ENCODE results near the gene LAS1L.

LAS1L gene

DNA sequence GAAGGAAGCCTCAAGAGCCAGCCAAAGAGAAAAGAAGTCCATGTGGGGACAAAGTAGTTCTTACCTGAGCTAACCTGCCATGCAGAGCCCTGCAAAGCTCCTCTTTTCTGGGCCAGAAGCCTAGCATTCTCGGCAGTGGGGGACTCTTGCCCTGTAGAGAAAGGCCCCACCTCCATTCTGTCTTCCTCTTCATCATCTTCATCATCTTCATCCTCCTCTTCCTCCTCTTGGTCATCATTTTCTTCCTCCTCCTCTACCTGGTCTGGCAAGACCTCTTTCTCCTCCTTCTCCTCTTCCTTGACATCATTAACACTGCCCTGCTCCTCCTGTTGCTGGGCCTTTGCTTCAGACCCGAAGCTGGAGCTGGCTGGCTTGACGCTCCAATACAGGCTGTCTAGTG, 16.7 kb downstream of the LAS1L start:
- Histone ChIP-seq H3K9me3 (ENCODE audit: control insufficient read depth, insufficient read depth, low read length) (no peaks in the 10 kb centered on the region), H3K4me3 (ENCODE audit: low read length) (no peak overlapping the region), H3K36me3 (ENCODE audit: control insufficient read depth, low read length) (peaks cover 20% of the 10 kb centered on the region), H3K27me3 (ENCODE audit: control insufficient read depth, low read length) (no peaks in the 10 kb centered on the region), H3K4me2 (ENCODE audit: low read length) (no peak overlapping the region), H3K9me2 (replicated peaks; ENCODE audit: control insufficient read depth, low read length) (no peaks in the 10 kb centered on the region), H4K20me1 (ENCODE audit: control insufficient read depth, insufficient read depth, low read depth, low read length) (no peaks in the 10 kb centered on the region), H3K27ac (ENCODE audit: low read depth, low read length) (no peak overlapping the region), H3K79me2 (ENCODE audit: control insufficient read depth, low read length) (no peaks in the 10 kb centered on the region), H3K4me1 (ENCODE audit: control insufficient read depth, low read length) (no peaks in the 10 kb centered on the region), H3F3A (ENCODE audit: control insufficient read depth, insufficient read depth) (no peaks in the 10 kb centered on the region)
- no peak for TF ChIP-seq EZH2phosphoT487 (IDR thresholded peaks at IDR 0.05; ENCODE audit: borderline replicate concordance, low read length)
- TF ChIP-seq, protein P1, sequence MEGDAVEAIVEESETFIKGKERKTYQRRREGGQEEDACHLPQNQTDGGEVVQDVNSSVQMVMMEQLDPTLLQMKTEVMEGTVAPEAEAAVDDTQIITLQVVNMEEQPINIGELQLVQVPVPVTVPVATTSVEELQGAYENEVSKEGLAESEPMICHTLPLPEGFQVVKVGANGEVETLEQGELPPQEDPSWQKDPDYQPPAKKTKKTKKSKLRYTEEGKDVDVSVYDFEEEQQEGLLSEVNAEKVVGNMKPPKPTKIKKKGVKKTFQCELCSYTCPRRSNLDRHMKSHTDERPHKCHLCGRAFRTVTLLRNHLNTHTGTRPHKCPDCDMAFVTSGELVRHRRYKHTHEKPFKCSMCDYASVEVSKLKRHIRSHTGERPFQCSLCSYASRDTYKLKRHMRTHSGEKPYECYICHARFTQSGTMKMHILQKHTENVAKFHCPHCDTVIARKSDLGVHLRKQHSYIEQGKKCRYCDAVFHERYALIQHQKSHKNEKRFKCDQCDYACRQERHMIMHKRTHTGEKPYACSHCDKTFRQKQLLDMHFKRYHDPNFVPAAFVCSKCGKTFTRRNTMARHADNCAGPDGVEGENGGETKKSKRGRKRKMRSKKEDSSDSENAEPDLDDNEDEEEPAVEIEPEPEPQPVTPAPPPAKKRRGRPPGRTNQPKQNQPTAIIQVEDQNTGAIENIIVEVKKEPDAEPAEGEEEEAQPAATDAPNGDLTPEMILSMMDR (IDR thresholded peaks at IDR 0.05; ENCODE audit: low read depth, low read length, poor library complexity, severe bottlenecking): no peak

DNA sequence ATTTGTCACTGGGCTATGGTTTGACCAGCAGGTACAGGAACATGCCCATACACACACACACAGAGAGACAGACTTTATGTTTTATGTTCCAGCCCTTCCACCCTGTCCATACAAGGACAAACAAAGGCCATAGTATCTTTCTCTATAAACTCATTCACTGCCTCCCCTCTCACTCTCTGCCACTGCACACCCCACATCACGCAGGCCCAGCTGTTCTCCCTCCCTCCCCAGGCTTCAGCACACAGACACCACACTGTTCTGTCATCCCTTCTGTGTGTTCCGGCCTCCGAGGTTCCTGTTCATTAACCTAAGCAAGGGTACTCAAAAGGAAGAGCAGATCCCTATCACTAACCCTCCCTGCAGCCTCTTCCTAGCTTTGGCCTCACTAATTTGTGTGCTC, 17.8 kb downstream of the LAS1L start:
- H3K4me1 ChIP-seq (ENCODE audit: control insufficient read depth, low read length): no peaks in the 10 kb centered on the region
- peaks cover 13% of the 10 kb centered on the region for H3K36me3 ChIP-seq (ENCODE audit: control insufficient read depth, low read length)
- no peak overlapping the region for H3K4me2 ChIP-seq (ENCODE audit: low read length)
- H3K27ac ChIP-seq (ENCODE audit: low read depth, low read length): no peak overlapping the region
- no peaks in the 10 kb centered on the region for H4K20me1 ChIP-seq (ENCODE audit: control insufficient read depth, insufficient read depth, low read depth, low read length)
- H3K4me3 ChIP-seq (ENCODE audit: low read length): no peak overlapping the region
- no peaks in the 10 kb centered on the region for H3K9me3 ChIP-seq (ENCODE audit: control insufficient read depth, insufficient read depth, low read length)
- no peaks in the 10 kb centered on the region for H3F3A ChIP-seq (ENCODE audit: control insufficient read depth, insufficient read depth)
- H3K9me2 ChIP-seq (replicated peaks; ENCODE audit: control insufficient read depth, low read length): no peaks in the 10 kb centered on the region
- no peaks in the 10 kb centered on the region for H3K27me3 ChIP-seq (ENCODE audit: control insufficient read depth, low read length)
- TF ChIP-seq, protein P1 (IDR thresholded peaks at IDR 0.05; ENCODE audit: low read depth, low read length, poor library complexity, severe bottlenecking): no peak
- TF ChIP-seq EZH2phosphoT487 (IDR thresholded peaks at IDR 0.05; ENCODE audit: borderline replicate concordance, low read length): no peak
- no peaks in the 10 kb centered on the region for H3K79me2 ChIP-seq (ENCODE audit: control insufficient read depth, low read length)

DNA sequence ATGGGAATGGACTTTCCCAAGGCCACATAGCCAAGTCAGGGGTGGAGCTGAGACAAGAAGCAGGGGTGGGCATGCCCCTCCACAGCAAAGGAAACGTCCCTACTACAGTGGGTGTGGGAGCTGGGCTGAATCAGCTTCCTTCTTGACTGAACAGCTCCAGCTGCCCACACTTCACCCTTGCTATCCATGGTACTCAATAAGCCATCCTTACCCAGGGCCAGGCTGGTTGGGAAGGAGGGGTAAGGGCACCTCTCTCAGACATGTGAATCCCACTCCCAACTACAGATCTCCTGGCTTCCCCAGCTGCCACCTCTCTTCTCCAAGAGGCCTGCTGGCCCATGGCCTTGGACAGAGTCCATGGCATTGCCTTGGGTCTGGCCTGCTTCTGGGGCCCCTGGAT, 21.0 kb downstream of the LAS1L start:
- Histone ChIP-seq H3K9me2 (replicated peaks; ENCODE audit: control insufficient read depth, low read length) (no peaks in the 10 kb centered on the region), H3K4me1 (ENCODE audit: control insufficient read depth, low read length) (no peaks in the 10 kb centered on the region), H3K36me3 (ENCODE audit: control insufficient read depth, low read length) (peaks cover 9% of the 10 kb centered on the region; the same call in 1 of the 2 replicates), H4K20me1 (ENCODE audit: control insufficient read depth, insufficient read depth, low read depth, low read length) (no peaks in the 10 kb centered on the region), H3K4me3 (ENCODE audit: low read length) (no peak overlapping the region), H3F3A (ENCODE audit: control insufficient read depth, insufficient read depth) (no peaks in the 10 kb centered on the region), H3K27me3 (ENCODE audit: control insufficient read depth, low read length) (no peaks in the 10 kb centered on the region), H3K9me3 (ENCODE audit: control insufficient read depth, insufficient read depth, low read length) (no peaks in the 10 kb centered on the region), H3K27ac (ENCODE audit: low read depth, low read length) (no peak overlapping the region), H3K79me2 (ENCODE audit: control insufficient read depth, low read length) (no peaks in the 10 kb centered on the region), H3K4me2 (ENCODE audit: low read length) (no peak overlapping the region)
- no peak for TF ChIP-seq EZH2phosphoT487 (IDR thresholded peaks at IDR 0.05; ENCODE audit: borderline replicate concordance, low read length)
- TF ChIP-seq, protein P1 (IDR thresholded peaks at IDR 0.05; ENCODE audit: low read depth, low read length, poor library complexity, severe bottlenecking): no peak

DNA sequence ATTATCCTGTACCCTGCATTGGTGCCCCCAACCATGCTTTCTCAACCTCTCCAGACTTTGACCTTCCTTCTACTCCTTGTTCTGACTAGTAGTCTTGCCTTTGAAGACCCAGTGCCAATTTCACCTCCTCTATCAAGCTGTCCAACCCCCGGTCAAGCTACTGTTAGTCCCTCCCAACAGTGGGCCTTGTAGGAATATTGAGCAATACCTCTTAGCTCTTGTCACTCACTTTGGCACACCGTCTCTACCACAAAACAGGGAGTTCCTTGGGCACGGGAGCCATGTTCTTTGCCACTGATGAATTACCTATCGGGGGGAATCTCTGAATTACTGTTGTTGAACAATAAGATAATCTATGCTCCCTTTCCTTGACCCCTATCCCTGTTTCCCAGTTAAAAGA, 25.2 kb downstream of the LAS1L start:
- H3K79me2 ChIP-seq (ENCODE audit: control insufficient read depth, low read length): no peaks in the 10 kb centered on the region
- H3K4me2 ChIP-seq (ENCODE audit: low read length): no peak overlapping the region
- no peak overlapping the region for H3K27ac ChIP-seq (ENCODE audit: low read depth, low read length)
- no peaks in the 10 kb centered on the region for H3K27me3 ChIP-seq (ENCODE audit: control insufficient read depth, low read length)
- H3K4me3 ChIP-seq (ENCODE audit: low read length): no peak overlapping the region
- no peaks in the 10 kb centered on the region for H3K4me1 ChIP-seq (ENCODE audit: control insufficient read depth, low read length)
- no peak for TF ChIP-seq EZH2phosphoT487 (IDR thresholded peaks at IDR 0.05; ENCODE audit: borderline replicate concordance, low read length)
- TF ChIP-seq, protein P1 (IDR thresholded peaks at IDR 0.05; ENCODE audit: low read depth, low read length, poor library complexity, severe bottlenecking): no peak
- no peaks in the 10 kb centered on the region for H3K9me2 ChIP-seq (replicated peaks; ENCODE audit: control insufficient read depth, low read length)
- no peaks in the 10 kb centered on the region for H3K9me3 ChIP-seq (ENCODE audit: control insufficient read depth, insufficient read depth, low read length)
- H3F3A ChIP-seq (ENCODE audit: control insufficient read depth, insufficient read depth): no peaks in the 10 kb centered on the region
- H4K20me1 ChIP-seq (ENCODE audit: control insufficient read depth, insufficient read depth, low read depth, low read length): no peaks in the 10 kb centered on the region
- H3K36me3 ChIP-seq (ENCODE audit: control insufficient read depth, low read length): peaks cover 6% of the 10 kb centered on the region; the same call in 1 of the 2 replicates
